WTC11 (cell line): ENCODE data around the gene ZNF581. TPM values are rescaled to one million over a fixed set of nuclear protein-coding genes. Genes with fewer than 3 reads are reported as not detected.

Experiments
- ATAC-seq: fragments of 200-7000 bp; cut with Tn5 transposase; 2 replicates; pipeline ENCODE4 v1.10.0; 2021; ENCODE audit warnings: mild to moderate bottlenecking, moderate library complexity
- CTCF ChIA-PET: fragments of 300-600 bp; sonication (Branson Sonifier 250); formaldehyde crosslinking; loops from one replicate; lab custom pipeline; 2021; ENCODE audit warnings: antibody characterized with exemption; lab: Charles Lee
- POLR2A ChIA-PET: fragments of 350-600 bp; sonication (Branson Sonifier 250); formaldehyde crosslinking; loops from one replicate; lab custom pipeline; 2021; ENCODE audit warnings: antibody characterized with exemption; lab: Charles Lee
- DNase-seq: peaks from one replicate; pipeline ENCODE4 v3.0.0; 2021; ENCODE audit warnings: low spot score
- H3K27ac Mint-ChIP-seq: 2 replicates; pipeline ENCODE4 v1.8.0; 2021; ENCODE audit warnings: mixed read lengths
- H3K27me3 Mint-ChIP-seq: 2 replicates; pipeline ENCODE4 v1.8.0; 2021; ENCODE audit warnings: low read depth, mild to moderate bottlenecking, moderate library complexity, mixed read lengths
- H3K36me3 Mint-ChIP-seq: 2 replicates; pipeline ENCODE4 v1.8.0; 2021; ENCODE audit warnings: mixed read lengths
- H3K4me1 Mint-ChIP-seq: 2 replicates; pipeline ENCODE4 v1.8.0; 2022; ENCODE audit warnings: mixed read lengths
- H3K4me3 Mint-ChIP-seq: 2 replicates; pipeline ENCODE4 v1.8.0; 2021; ENCODE audit warnings: mild to moderate bottlenecking, moderate library complexity, mixed read lengths
- H3K9me3 Mint-ChIP-seq: 2 replicates; pipeline ENCODE4 v1.8.0; 2021; ENCODE audit warnings: mixed read lengths
- ELF4 ChIP-seq: sonication (generic); formaldehyde crosslinking; IDR thresholded peaks from 2 replicates; pipeline ENCODE4 v1.8.1; 2022; ENCODE audit warnings: low read depth, mild to moderate bottlenecking, moderate library complexity, missing genetic modification reagents
- EMX1 ChIP-seq: fragments of 250-450 bp; sonication (Bioruptor Pico); IDR thresholded peaks from 2 replicates; pipeline ENCODE4 v1.8.0; 2021; ENCODE audit warnings: mild to moderate bottlenecking
- JAZF1 ChIP-seq: fragments of 250-450 bp; sonication (Bioruptor Pico); IDR thresholded peaks from 2 replicates; pipeline ENCODE4 v1.9.0; 2021; ENCODE audit warnings: moderate library complexity, mild to moderate bottlenecking, inconsistent platforms
- MXD4 ChIP-seq: fragments of 250-450 bp; sonication (Bioruptor Pico); IDR thresholded peaks from 2 replicates; pipeline ENCODE4 v1.8.0; 2021; ENCODE audit warnings: mild to moderate bottlenecking, moderate library complexity, borderline replicate concordance
- NFYB ChIP-seq: sonication (generic); formaldehyde crosslinking; conservative IDR thresholded peaks from 2 replicates; pipeline ENCODE4 v1.8.0; 2022; ENCODE audit warnings: low read depth, missing genetic modification reagents
- SP1 ChIP-seq: sonication (generic); formaldehyde crosslinking; conservative IDR thresholded peaks from 2 replicates; pipeline ENCODE4 v1.8.1; 2022; ENCODE audit warnings: missing genetic modification reagents
- TP53 ChIP-seq: sonication (generic); formaldehyde crosslinking; IDR thresholded peaks from 2 replicates; pipeline ENCODE4 v1.8.1; 2023; ENCODE audit warnings: mild to moderate bottlenecking, missing genetic modification reagents
- ZNF317 ChIP-seq: sonication (generic); formaldehyde crosslinking; IDR thresholded peaks from 2 replicates; pipeline ENCODE4 v1.8.1; 2023; ENCODE audit warnings: low read depth, mild to moderate bottlenecking, moderate library complexity, missing genetic modification reagents, borderline replicate concordance
- total RNA-seq: library from RNA; stranded (reverse); gene quantifications from 3 replicates; pipeline ENCODE4 v1.2.3, GENCODE V29; 2021
- TF ChIP-seq, protein P1 (sequence below): sonication (generic); formaldehyde crosslinking; conservative IDR thresholded peaks from 2 replicates; pipeline ENCODE4 v1.8.1; 2023; ENCODE audit warnings: mild to moderate bottlenecking, low read depth, missing genetic modification reagents, moderate library complexity
- TF ChIP-seq, protein P2 (sequence below): sonication (generic); formaldehyde crosslinking; IDR thresholded peaks from 2 replicates; pipeline ENCODE4 v1.8.1; 2022; ENCODE audit warnings: mild to moderate bottlenecking, missing genetic modification reagents, moderate library complexity, borderline replicate concordance
- TF ChIP-seq, protein P3 (sequence below): fragments of 200-600 bp; IDR thresholded peaks from 2 replicates; pipeline ENCODE4 v1.8.0; 2022; ENCODE audit warnings: antibody characterized with exemption
- TF ChIP-seq, protein P4 (sequence below): sonication (generic); formaldehyde crosslinking; conservative IDR thresholded peaks from 2 replicates; pipeline ENCODE4 v1.8.1; 2022; ENCODE audit warnings: mild to moderate bottlenecking, missing genetic modification reagents
- TF ChIP-seq, protein P5 (sequence below): sonication (generic); formaldehyde crosslinking; IDR thresholded peaks from 2 replicates; pipeline ENCODE4 v1.8.0; 2023; ENCODE audit warnings: missing genetic modification reagents, mild to moderate bottlenecking, borderline replicate concordance
- TF ChIP-seq, protein P6 (sequence below): fragments of 250-450 bp; sonication (Bioruptor Pico); IDR thresholded peaks from 2 replicates; pipeline ENCODE4 v1.9.0; 2021; ENCODE audit warnings: moderate library complexity, mild to moderate bottlenecking, inconsistent platforms, borderline replicate concordance
- TF ChIP-seq, protein P7 (sequence below): sonication (generic); formaldehyde crosslinking; IDR thresholded peaks from 2 replicates; pipeline ENCODE4 v1.8.0; 2022; ENCODE audit warnings: mild to moderate bottlenecking, missing genetic modification reagents
- TF ChIP-seq, protein P8 (sequence below): sonication (generic); formaldehyde crosslinking; IDR thresholded peaks from 2 replicates; pipeline ENCODE4 v1.8.1; 2022; ENCODE audit warnings: missing genetic modification reagents, borderline replicate concordance

ZNF581 gene
- total RNA-seq, 1 experiment from 2014 or later, result 100 TPM

DNA sequence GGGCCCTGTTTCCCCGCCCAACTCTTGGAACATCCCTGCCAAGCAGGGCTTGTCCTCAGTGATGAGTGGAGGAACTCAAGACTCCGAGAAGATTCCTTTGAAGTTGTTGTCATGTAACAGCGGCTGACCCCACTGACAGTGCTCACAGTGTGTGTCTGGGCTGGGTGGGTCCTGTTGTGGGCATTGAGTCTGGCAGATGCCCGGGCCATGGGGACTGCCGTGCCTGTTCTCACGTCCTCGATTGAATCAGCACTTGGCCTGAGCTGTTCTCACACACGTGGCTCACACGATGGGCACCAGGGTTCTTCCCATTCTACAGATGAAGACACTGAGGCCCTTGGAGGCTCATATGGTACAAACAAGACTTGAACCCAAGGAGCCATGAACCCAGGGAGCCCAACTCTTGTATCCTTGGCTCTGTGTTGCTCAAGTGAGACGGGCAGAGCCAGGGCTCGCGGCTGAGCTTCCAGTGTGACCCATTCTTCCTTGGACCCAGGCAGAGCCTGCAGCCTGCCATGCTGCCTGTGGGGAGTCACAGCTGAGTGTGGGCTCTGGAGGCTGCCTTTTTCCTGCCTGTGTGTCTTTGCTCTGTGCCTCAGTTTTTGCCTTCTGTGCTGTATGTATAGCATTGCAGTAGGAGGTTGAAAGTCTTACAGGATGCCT is 23.0 kb downstream of the ZNF581 start:
- Mint-ChIP-seq H3K27me3 (no peaks in the 10 kb centered on the region; the same call in 1 of the 2 replicates), H3K4me1 (peaks cover 11% of the 10 kb centered on the region), H3K9me3 (no peaks in the 10 kb centered on the region), H3K36me3 (peaks cover 64% of the 10 kb centered on the region), H3K27ac (no peak overlapping the region), H3K4me3 (no peak overlapping the region)
- ChIA-PET POLR2A (no interaction called here), CTCF (interaction anchor here (0.6 to 1.0 kb wide), 2 partner anchors 12 kb away, joined by 3 to 4 read pairs; partner anchors contain the start of gene U2AF2)
- no peak for ATAC-seq
- TF ChIP-seq, protein P1, sequence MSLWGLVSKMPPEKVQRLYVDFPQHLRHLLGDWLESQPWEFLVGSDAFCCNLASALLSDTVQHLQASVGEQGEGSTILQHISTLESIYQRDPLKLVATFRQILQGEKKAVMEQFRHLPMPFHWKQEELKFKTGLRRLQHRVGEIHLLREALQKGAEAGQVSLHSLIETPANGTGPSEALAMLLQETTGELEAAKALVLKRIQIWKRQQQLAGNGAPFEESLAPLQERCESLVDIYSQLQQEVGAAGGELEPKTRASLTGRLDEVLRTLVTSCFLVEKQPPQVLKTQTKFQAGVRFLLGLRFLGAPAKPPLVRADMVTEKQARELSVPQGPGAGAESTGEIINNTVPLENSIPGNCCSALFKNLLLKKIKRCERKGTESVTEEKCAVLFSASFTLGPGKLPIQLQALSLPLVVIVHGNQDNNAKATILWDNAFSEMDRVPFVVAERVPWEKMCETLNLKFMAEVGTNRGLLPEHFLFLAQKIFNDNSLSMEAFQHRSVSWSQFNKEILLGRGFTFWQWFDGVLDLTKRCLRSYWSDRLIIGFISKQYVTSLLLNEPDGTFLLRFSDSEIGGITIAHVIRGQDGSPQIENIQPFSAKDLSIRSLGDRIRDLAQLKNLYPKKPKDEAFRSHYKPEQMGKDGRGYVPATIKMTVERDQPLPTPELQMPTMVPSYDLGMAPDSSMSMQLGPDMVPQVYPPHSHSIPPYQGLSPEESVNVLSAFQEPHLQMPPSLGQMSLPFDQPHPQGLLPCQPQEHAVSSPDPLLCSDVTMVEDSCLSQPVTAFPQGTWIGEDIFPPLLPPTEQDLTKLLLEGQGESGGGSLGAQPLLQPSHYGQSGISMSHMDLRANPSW (CRISPR knock-in tag), result no peak
- no peak for TF ChIP-seq NFYB (CRISPR knock-in tag)
- TF ChIP-seq, protein P2, sequence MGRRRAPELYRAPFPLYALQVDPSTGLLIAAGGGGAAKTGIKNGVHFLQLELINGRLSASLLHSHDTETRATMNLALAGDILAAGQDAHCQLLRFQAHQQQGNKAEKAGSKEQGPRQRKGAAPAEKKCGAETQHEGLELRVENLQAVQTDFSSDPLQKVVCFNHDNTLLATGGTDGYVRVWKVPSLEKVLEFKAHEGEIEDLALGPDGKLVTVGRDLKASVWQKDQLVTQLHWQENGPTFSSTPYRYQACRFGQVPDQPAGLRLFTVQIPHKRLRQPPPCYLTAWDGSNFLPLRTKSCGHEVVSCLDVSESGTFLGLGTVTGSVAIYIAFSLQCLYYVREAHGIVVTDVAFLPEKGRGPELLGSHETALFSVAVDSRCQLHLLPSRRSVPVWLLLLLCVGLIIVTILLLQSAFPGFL, result no peak
- no peak for TF ChIP-seq ZNF317 (CRISPR knock-in tag)
- no peak for TF ChIP-seq JAZF1 (CRISPR knock-in tag)
- TF ChIP-seq, protein P3, sequence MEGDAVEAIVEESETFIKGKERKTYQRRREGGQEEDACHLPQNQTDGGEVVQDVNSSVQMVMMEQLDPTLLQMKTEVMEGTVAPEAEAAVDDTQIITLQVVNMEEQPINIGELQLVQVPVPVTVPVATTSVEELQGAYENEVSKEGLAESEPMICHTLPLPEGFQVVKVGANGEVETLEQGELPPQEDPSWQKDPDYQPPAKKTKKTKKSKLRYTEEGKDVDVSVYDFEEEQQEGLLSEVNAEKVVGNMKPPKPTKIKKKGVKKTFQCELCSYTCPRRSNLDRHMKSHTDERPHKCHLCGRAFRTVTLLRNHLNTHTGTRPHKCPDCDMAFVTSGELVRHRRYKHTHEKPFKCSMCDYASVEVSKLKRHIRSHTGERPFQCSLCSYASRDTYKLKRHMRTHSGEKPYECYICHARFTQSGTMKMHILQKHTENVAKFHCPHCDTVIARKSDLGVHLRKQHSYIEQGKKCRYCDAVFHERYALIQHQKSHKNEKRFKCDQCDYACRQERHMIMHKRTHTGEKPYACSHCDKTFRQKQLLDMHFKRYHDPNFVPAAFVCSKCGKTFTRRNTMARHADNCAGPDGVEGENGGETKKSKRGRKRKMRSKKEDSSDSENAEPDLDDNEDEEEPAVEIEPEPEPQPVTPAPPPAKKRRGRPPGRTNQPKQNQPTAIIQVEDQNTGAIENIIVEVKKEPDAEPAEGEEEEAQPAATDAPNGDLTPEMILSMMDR, result no peak
- TF ChIP-seq, protein P4, sequence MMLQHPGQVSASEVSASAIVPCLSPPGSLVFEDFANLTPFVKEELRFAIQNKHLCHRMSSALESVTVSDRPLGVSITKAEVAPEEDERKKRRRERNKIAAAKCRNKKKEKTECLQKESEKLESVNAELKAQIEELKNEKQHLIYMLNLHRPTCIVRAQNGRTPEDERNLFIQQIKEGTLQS (CRISPR knock-in tag), result no peak
- TF ChIP-seq SP1 (CRISPR knock-in tag), result no peak
- no peak for DNase-seq

DNA sequence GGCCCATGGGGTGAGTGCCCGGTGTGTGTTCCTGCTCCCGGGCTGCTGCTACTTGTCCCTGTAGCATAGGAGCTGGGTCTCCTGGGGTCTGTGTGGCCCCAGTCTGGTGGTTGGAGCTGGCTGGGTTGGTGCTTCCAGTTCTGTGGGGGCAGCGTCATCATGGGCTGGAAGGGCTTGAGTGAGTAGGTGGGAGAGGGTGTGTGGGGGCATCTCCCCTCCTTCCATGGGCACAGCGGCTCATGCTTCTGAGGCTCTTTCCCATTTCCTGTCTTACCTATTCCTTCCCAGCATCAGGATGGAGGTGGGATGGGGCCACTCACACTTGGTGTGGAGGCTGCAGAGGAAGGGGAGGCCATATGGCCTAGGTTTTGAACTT is 23.5 kb downstream of the ZNF581 start:
- ATAC-seq (no peak), DNase-seq (no peak)
- H3K27ac Mint-ChIP-seq, result no peak overlapping the region
- H3K9me3 Mint-ChIP-seq, result no peaks in the 10 kb centered on the region
- CTCF ChIA-PET, result interaction anchor here (0.6 kb wide), 1 partner anchor 12 kb away, joined by 4 read pairs; the partner anchor contains the start of gene U2AF2
- peaks cover 62% of the 10 kb centered on the region for H3K36me3 Mint-ChIP-seq
- H3K4me1 Mint-ChIP-seq, result peaks cover 15% of the 10 kb centered on the region
- TF ChIP-seq MXD4 (CRISPR knock-in tag) (no peak), ELF4 (CRISPR knock-in tag) (no peak), TP53 (CRISPR knock-in tag) (no peak), EMX1 (CRISPR knock-in tag) (no peak)
- TF ChIP-seq, protein P5, sequence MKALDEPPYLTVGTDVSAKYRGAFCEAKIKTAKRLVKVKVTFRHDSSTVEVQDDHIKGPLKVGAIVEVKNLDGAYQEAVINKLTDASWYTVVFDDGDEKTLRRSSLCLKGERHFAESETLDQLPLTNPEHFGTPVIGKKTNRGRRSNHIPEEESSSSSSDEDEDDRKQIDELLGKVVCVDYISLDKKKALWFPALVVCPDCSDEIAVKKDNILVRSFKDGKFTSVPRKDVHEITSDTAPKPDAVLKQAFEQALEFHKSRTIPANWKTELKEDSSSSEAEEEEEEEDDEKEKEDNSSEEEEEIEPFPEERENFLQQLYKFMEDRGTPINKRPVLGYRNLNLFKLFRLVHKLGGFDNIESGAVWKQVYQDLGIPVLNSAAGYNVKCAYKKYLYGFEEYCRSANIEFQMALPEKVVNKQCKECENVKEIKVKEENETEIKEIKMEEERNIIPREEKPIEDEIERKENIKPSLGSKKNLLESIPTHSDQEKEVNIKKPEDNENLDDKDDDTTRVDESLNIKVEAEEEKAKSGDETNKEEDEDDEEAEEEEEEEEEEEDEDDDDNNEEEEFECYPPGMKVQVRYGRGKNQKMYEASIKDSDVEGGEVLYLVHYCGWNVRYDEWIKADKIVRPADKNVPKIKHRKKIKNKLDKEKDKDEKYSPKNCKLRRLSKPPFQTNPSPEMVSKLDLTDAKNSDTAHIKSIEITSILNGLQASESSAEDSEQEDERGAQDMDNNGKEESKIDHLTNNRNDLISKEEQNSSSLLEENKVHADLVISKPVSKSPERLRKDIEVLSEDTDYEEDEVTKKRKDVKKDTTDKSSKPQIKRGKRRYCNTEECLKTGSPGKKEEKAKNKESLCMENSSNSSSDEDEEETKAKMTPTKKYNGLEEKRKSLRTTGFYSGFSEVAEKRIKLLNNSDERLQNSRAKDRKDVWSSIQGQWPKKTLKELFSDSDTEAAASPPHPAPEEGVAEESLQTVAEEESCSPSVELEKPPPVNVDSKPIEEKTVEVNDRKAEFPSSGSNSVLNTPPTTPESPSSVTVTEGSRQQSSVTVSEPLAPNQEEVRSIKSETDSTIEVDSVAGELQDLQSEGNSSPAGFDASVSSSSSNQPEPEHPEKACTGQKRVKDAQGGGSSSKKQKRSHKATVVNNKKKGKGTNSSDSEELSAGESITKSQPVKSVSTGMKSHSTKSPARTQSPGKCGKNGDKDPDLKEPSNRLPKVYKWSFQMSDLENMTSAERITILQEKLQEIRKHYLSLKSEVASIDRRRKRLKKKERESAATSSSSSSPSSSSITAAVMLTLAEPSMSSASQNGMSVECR (CRISPR knock-in tag), result no peak
- TF ChIP-seq, protein P6, sequence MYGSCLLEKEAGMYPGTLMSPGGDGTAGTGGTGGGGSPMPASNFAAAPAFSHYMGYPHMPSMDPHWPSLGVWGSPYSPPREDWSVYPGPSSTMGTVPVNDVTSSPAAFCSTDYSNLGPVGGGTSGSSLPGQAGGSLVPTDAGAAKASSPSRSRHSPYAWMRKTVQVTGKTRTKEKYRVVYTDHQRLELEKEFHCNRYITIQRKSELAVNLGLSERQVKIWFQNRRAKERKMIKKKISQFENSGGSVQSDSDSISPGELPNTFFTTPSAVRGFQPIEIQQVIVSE (CRISPR knock-in tag), result no peak
- TF ChIP-seq, protein P7, sequence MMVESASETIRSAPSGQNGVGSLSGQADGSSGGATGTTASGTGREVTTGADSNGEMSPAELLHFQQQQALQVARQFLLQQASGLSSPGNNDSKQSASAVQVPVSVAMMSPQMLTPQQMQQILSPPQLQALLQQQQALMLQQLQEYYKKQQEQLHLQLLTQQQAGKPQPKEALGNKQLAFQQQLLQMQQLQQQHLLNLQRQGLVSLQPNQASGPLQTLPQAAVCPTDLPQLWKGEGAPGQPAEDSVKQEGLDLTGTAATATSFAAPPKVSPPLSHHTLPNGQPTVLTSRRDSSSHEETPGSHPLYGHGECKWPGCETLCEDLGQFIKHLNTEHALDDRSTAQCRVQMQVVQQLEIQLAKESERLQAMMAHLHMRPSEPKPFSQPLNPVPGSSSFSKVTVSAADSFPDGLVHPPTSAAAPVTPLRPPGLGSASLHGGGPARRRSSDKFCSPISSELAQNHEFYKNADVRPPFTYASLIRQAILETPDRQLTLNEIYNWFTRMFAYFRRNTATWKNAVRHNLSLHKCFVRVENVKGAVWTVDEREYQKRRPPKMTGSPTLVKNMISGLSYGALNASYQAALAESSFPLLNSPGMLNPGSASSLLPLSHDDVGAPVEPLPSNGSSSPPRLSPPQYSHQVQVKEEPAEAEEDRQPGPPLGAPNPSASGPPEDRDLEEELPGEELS, result no peak
- TF ChIP-seq, protein P8, sequence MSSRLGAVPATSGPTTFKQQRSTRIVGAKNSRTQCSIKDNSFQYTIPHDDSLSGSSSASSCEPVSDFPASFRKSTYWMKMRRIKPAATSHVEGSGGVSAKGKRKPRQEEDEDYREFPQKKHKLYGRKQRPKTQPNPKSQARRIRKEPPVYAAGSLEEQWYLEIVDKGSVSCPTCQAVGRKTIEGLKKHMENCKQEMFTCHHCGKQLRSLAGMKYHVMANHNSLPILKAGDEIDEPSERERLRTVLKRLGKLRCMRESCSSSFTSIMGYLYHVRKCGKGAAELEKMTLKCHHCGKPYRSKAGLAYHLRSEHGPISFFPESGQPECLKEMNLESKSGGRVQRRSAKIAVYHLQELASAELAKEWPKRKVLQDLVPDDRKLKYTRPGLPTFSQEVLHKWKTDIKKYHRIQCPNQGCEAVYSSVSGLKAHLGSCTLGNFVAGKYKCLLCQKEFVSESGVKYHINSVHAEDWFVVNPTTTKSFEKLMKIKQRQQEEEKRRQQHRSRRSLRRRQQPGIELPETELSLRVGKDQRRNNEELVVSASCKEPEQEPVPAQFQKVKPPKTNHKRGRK, result no peak
- POLR2A ChIA-PET, result no interaction called here
- no peaks in the 10 kb centered on the region; the same call in 1 of the 2 replicates for H3K27me3 Mint-ChIP-seq
- H3K4me3 Mint-ChIP-seq, result no peak overlapping the region
